ENCODE measurements around the gene FZD4. TPM values are rescaled to one million over a fixed set of nuclear protein-coding genes. Genes with fewer than 3 reads are reported as not detected.
A peak's percentile ranks its signal among the peaks of the same experiment; 100 is the strongest.

The FZD4 gene
- total RNA-seq, 1 experiment from 2014 or later: 4.4 TPM

GRCh38 chr11:86941871-86942599 lies 13.2 kb downstream of the FZD4 start:
- H3K27ac ChIP-seq (ENCODE audit: low read depth, low read length): no peak overlapping the region
- ATAC-seq: no peak
- intact Hi-C loops (cut with micrococcal nuclease): no loop called here
- no TSS peak for BruUV-seq (replicated peaks)
- no peaks in the 10 kb centered on the region for H3K9me2 ChIP-seq (ENCODE audit: insufficient read depth)
- no peaks in the 10 kb centered on the region for H3K36me3 ChIP-seq (ENCODE audit: control insufficient read depth in 1 of 2, insufficient read depth in 2 of 2, low read length in 2 of 2)
- ChIA-PET RAD21 (ENCODE audit: low non-redundant PET in 1 of 2, low total read pairs in 2 of 2, uncharacterized antibody in 2 of 2, unreplicated experiment in 2 of 2) (no interaction called here), POLR2A (no interaction called here), CTCF (no interaction called here)
- no peaks in the 10 kb centered on the region for H3K9me3 ChIP-seq (ENCODE audit: control insufficient read depth in 1 of 2, insufficient read depth in 1 of 2, low read depth in 1 of 2, low read length in 2 of 2)
- no peak for DNase-seq (ENCODE audit: low read depth, low spot score)
- no peaks in the 10 kb centered on the region for H3K27me3 ChIP-seq (ENCODE audit: insufficient read depth, low read length)
- no peak overlapping the region for H2AFZ ChIP-seq (ENCODE audit: low read depth, low read length, poor library complexity, severe bottlenecking)
- no peaks in the 10 kb centered on the region for H3K79me2 ChIP-seq (ENCODE audit: insufficient read depth, low read length)
- no peaks in the 10 kb centered on the region for H4K20me1 ChIP-seq (ENCODE audit: insufficient read depth)
- H3K4me2 ChIP-seq (ENCODE audit: low read length): no peak overlapping the region
- no peak overlapping the region for H3K4me3 ChIP-seq (replicated peaks in 1 of 2; ENCODE audit: low read depth in 1 of 2, low read length in 2 of 2)
- no peak overlapping the region for H3K9ac ChIP-seq (ENCODE audit: low read length)
- 0 out of 2 replicates have a peak, but pooled peaks have one; percentile 15 for TF ChIP-seq CEBPB (IDR thresholded peaks at IDR 0.05; ENCODE audit: low read depth)
- TF ChIP-seq CTCF (IDR thresholded peaks at IDR 0.05 in 2 of 3, conservative IDR thresholded peaks at IDR 0.05 in 1 of 3; ENCODE audit: borderline replicate concordance in 1 of 3, insufficient read depth in 1 of 3, low read depth in 2 of 3, low read length in 2 of 3): no peak
- H3K4me1 ChIP-seq (ENCODE audit: control insufficient read depth in 1 of 2, insufficient read depth in 2 of 2, low read length in 2 of 2): no peaks in the 10 kb centered on the region

GRCh38 chr11:86941077-86941870 lies 13.9 kb downstream of the FZD4 start:
- Histone ChIP-seq H3K27me3 (ENCODE audit: insufficient read depth, low read length) (no peaks in the 10 kb centered on the region), H3K4me1 (ENCODE audit: control insufficient read depth in 1 of 2, insufficient read depth in 2 of 2, low read length in 2 of 2) (no peaks in the 10 kb centered on the region), H3K9me3 (ENCODE audit: control insufficient read depth in 1 of 2, insufficient read depth in 1 of 2, low read depth in 1 of 2, low read length in 2 of 2) (no peaks in the 10 kb centered on the region), H3K4me2 (ENCODE audit: low read length) (no peak overlapping the region), H3K4me3 (replicated peaks in 1 of 2; ENCODE audit: low read depth in 1 of 2, low read length in 2 of 2) (no peak overlapping the region), H2AFZ (ENCODE audit: low read depth, low read length, poor library complexity, severe bottlenecking) (no peak overlapping the region), H3K79me2 (ENCODE audit: insufficient read depth, low read length) (no peaks in the 10 kb centered on the region), H4K20me1 (ENCODE audit: insufficient read depth) (no peaks in the 10 kb centered on the region), H3K9me2 (ENCODE audit: insufficient read depth) (no peaks in the 10 kb centered on the region), H3K27ac (ENCODE audit: low read depth, low read length) (no peak overlapping the region), H3K36me3 (ENCODE audit: control insufficient read depth in 1 of 2, insufficient read depth in 2 of 2, low read length in 2 of 2) (no peaks in the 10 kb centered on the region), H3K9ac (ENCODE audit: low read length) (no peak overlapping the region)
- ChIA-PET CTCF (no interaction called here), RAD21 (ENCODE audit: low non-redundant PET in 1 of 2, low total read pairs in 2 of 2, uncharacterized antibody in 2 of 2, unreplicated experiment in 2 of 2) (no interaction called here), POLR2A (no interaction called here)
- DNase-seq (ENCODE audit: low read depth, low spot score) (no peak), ATAC-seq (no peak)
- intact Hi-C loops (cut with micrococcal nuclease): no loop called here
- BruUV-seq (replicated peaks): no TSS peak
- TF ChIP-seq EGR1 (IDR thresholded peaks at IDR 0.05; ENCODE audit: low read depth): no peak
- TF ChIP-seq ATF3 (IDR thresholded peaks at IDR 0.05): no peak
- no peak for TF ChIP-seq POLR2A (IDR thresholded peaks at IDR 0.05; ENCODE audit: borderline replicate concordance, extremely low read depth, insufficient read depth, insufficient read length)
- no peak for TF ChIP-seq SRF (IDR thresholded peaks at IDR 0.05; ENCODE audit: low read depth)
- no peak for TF ChIP-seq SP1 (IDR thresholded peaks at IDR 0.05; ENCODE audit: low read depth)
- TF ChIP-seq CEBPB (IDR thresholded peaks at IDR 0.05; ENCODE audit: low read depth): no peak
- no peak for TF ChIP-seq TCF7L2 (IDR thresholded peaks at IDR 0.05; ENCODE audit: borderline replicate concordance, extremely low read depth, insufficient read depth, insufficient read length)
- TF ChIP-seq ZNF274 (IDR thresholded peaks at IDR 0.05; ENCODE audit: low read depth, low read length): no peak
- no peak for TF ChIP-seq ZBTB33 (IDR thresholded peaks at IDR 0.05; ENCODE audit: extremely low read depth, insufficient replicate concordance, low read length)
- TF ChIP-seq FOSL1 (IDR thresholded peaks at IDR 0.05; ENCODE audit: low read depth): no peak
